Measurements from ENCODE around the gene MYO1B. TPM values are rescaled to one million over a fixed set of nuclear protein-coding genes. Genes with fewer than 3 reads are reported as not detected.

The MYO1B gene
- total RNA-seq, 1 experiment from 2014 or later = 43.6 TPM

DNA sequence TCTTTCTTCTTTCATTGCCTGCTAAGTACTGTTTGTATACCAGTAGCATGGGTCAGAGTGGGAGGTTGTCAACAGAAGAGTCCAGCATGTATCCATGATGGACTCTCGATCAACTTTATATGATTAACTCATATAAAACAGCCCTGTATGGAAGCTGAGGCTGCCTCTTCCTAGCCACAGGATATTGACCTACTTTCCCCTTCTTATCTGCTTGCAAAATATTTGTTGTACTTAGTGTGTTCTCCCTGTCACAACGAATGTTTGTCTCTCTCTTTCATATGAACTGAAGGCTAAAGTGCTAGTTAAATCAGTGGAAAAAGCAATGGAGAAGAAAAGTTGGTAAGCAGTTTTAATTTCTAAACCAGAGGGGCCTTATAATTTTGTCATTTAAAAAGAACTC is 17.8 kb downstream of the MYO1B start (continued):
- TF ChIP-seq, protein P1, sequence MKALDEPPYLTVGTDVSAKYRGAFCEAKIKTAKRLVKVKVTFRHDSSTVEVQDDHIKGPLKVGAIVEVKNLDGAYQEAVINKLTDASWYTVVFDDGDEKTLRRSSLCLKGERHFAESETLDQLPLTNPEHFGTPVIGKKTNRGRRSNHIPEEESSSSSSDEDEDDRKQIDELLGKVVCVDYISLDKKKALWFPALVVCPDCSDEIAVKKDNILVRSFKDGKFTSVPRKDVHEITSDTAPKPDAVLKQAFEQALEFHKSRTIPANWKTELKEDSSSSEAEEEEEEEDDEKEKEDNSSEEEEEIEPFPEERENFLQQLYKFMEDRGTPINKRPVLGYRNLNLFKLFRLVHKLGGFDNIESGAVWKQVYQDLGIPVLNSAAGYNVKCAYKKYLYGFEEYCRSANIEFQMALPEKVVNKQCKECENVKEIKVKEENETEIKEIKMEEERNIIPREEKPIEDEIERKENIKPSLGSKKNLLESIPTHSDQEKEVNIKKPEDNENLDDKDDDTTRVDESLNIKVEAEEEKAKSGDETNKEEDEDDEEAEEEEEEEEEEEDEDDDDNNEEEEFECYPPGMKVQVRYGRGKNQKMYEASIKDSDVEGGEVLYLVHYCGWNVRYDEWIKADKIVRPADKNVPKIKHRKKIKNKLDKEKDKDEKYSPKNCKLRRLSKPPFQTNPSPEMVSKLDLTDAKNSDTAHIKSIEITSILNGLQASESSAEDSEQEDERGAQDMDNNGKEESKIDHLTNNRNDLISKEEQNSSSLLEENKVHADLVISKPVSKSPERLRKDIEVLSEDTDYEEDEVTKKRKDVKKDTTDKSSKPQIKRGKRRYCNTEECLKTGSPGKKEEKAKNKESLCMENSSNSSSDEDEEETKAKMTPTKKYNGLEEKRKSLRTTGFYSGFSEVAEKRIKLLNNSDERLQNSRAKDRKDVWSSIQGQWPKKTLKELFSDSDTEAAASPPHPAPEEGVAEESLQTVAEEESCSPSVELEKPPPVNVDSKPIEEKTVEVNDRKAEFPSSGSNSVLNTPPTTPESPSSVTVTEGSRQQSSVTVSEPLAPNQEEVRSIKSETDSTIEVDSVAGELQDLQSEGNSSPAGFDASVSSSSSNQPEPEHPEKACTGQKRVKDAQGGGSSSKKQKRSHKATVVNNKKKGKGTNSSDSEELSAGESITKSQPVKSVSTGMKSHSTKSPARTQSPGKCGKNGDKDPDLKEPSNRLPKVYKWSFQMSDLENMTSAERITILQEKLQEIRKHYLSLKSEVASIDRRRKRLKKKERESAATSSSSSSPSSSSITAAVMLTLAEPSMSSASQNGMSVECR (CRISPR knock-in tag; IDR thresholded peaks at IDR 0.05; ENCODE audit: borderline replicate concordance) = no peak
- TF ChIP-seq ETV6 (CRISPR knock-in tag; IDR thresholded peaks at IDR 0.05) (no peak), TCF7 (CRISPR knock-in tag; IDR thresholded peaks at IDR 0.05; ENCODE audit: low read depth) (no peak), NFYB (CRISPR knock-in tag; conservative IDR thresholded peaks at IDR 0.05; ENCODE audit: low read depth) (no peak), IRF2 (CRISPR knock-in tag; IDR thresholded peaks at IDR 0.05; ENCODE audit: borderline replicate concordance, low read depth) (no peak), GABPB1 (CRISPR knock-in tag; IDR thresholded peaks at IDR 0.05) (no peak)
- TF ChIP-seq, protein P2, sequence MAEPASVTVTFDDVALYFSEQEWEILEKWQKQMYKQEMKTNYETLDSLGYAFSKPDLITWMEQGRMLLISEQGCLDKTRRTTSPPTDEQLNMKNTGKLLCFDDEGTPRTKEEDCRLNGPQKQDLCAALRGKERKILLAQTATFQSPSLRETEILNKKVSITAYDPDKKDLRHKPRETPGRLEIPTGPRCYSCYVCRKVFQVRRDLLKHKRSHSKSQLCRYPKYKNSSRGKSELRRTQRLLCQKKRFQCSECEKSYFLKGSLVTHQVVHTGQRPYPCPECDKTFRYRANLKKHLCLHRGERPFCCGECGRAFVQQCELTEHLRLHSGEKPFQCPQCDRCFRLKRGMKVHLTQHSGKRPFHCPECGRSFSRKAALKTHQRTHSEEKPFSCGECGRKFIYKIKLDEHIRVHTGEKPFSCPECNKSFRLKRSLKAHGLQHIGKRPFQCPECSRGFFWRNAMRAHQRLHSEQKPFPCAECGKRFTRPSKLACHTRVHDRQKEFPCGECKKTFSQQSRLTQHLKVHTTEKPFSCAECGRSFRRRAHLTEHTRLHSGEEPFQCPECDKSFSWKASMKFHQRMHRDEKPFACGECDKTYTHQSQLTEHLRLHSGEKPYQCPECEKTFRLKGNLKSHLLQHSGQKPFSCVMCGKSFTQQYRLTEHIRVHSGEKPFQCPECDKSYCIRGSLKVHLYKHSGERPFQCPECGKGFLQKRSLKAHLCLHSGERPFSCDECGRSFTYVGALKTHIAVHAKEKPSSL (CRISPR knock-in tag; conservative IDR thresholded peaks at IDR 0.05) = no peak

DNA sequence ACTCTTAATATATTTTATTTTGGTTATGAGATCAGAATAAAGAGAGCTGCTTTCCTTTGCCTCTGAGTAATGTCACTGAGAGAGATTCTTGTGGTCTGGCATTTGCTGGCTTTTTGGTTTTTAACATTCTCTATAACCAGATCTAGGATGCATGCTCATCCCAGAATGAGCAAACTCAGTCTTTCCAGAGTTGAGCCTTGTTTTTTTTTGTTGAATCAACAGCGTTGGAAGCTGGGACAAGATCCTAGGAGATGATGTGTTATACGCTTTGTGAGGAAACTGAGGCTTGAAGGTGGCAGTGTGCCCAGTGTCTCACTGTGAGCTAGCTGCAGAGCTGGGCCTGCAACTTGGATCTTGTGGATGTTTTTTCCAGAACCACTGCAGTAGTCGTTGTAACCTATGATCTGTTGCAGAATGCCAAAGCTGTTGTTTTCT is 19.5 kb downstream of the MYO1B start:
- Mint-ChIP-seq H3K36me3 (no peaks in the 10 kb centered on the region), H3K27me3 (ENCODE audit: low read depth) (no peaks in the 10 kb centered on the region), H3K27ac (peak overlapping the region; percentile 64; the same call in 1 of the 2 replicates), H3K9me3 (no peaks in the 10 kb centered on the region), H3K4me1 (peaks cover 54% of the 10 kb centered on the region), H3K4me3 (no peak overlapping the region)
- POLR2A ChIA-PET = no interaction called here
- ATAC-seq (no peak), DNase-seq (ENCODE audit: low spot score) (no peak)
- CTCF ChIA-PET = interaction anchor here (1.1 to 1.6 kb wide), 2 partner anchors 47 to 212 kb away, joined by 4 to 6 read pairs; no protein-coding TSS in a partner anchor
- TF ChIP-seq ZNF317 (CRISPR knock-in tag; IDR thresholded peaks at IDR 0.05; ENCODE audit: borderline replicate concordance, low read depth) (no peak), SP1 (CRISPR knock-in tag; conservative IDR thresholded peaks at IDR 0.05) (no peak), CBFB (CRISPR knock-in tag; IDR thresholded peaks at IDR 0.05; ENCODE audit: low read depth) (no peak), NR3C1 (CRISPR knock-in tag; conservative IDR thresholded peaks at IDR 0.05; ENCODE audit: low read depth) (no peak)
- TF ChIP-seq, protein P3, sequence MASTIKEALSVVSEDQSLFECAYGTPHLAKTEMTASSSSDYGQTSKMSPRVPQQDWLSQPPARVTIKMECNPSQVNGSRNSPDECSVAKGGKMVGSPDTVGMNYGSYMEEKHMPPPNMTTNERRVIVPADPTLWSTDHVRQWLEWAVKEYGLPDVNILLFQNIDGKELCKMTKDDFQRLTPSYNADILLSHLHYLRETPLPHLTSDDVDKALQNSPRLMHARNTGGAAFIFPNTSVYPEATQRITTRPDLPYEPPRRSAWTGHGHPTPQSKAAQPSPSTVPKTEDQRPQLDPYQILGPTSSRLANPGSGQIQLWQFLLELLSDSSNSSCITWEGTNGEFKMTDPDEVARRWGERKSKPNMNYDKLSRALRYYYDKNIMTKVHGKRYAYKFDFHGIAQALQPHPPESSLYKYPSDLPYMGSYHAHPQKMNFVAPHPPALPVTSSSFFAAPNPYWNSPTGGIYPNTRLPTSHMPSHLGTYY (CRISPR knock-in tag; IDR thresholded peaks at IDR 0.05) = no peak
- TF ChIP-seq, protein P4, sequence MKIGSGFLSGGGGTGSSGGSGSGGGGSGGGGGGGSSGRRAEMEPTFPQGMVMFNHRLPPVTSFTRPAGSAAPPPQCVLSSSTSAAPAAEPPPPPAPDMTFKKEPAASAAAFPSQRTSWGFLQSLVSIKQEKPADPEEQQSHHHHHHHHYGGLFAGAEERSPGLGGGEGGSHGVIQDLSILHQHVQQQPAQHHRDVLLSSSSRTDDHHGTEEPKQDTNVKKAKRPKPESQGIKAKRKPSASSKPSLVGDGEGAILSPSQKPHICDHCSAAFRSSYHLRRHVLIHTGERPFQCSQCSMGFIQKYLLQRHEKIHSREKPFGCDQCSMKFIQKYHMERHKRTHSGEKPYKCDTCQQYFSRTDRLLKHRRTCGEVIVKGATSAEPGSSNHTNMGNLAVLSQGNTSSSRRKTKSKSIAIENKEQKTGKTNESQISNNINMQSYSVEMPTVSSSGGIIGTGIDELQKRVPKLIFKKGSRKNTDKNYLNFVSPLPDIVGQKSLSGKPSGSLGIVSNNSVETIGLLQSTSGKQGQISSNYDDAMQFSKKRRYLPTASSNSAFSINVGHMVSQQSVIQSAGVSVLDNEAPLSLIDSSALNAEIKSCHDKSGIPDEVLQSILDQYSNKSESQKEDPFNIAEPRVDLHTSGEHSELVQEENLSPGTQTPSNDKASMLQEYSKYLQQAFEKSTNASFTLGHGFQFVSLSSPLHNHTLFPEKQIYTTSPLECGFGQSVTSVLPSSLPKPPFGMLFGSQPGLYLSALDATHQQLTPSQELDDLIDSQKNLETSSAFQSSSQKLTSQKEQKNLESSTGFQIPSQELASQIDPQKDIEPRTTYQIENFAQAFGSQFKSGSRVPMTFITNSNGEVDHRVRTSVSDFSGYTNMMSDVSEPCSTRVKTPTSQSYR (CRISPR knock-in tag; IDR thresholded peaks at IDR 0.05) = no peak
- TF ChIP-seq, protein P5, sequence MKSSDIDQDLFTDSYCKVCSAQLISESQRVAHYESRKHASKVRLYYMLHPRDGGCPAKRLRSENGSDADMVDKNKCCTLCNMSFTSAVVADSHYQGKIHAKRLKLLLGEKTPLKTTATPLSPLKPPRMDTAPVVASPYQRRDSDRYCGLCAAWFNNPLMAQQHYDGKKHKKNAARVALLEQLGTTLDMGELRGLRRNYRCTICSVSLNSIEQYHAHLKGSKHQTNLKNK (CRISPR knock-in tag; IDR thresholded peaks at IDR 0.05) = no peak
